Epithelial cell of proximal tubule (primary cell): ENCODE data around the gene ITGB3. TPM values are rescaled to one million over a fixed set of nuclear protein-coding genes. Genes with fewer than 3 reads are reported as not detected.
A peak's percentile ranks its signal among the peaks of the same experiment; 100 is the strongest.

ENCODE experiments used
- DNase-seq: peaks from one replicate; pipeline ENCODE4 v3.0.0-alpha.2; 2011; ENCODE audit warnings: low read depth
- H3K4me3 ChIP-seq: 2 replicates; pipeline ENCODE4 v1.5.1; 2011; ENCODE audit warnings: low read depth, mild to moderate bottlenecking, low read length
- CTCF ChIP-seq: conservative IDR thresholded peaks from 2 replicates; pipeline ENCODE4 v1.5.1; 2012; ENCODE audit warnings: low read depth, mild to moderate bottlenecking, low read length
- total RNA-seq: library from RNA; depleted of rRNA; stranded (reverse); fragments of >200 nt; gene quantifications from 2 replicates; pipeline ENCODE4 v1.2.3, GENCODE V29; 2015

The ITGB3 gene
- total RNA-seq: 65.9 and 181 TPM in 2 replicates

GRCh38 chr17:47253541-47254402 is at the start of gene ITGB3:
ITGB3 (plus strand) TSS chr17:47253827; CDS start chr17:47253862, 35 bp downstream.
- DNase-seq: no peak
- peak; percentile 41 for TF ChIP-seq CTCF
- peak within 1 kb of the TSS; percentile 75 for H3K4me3 ChIP-seq

GRCh38 chr17:47203984-47204721 is 49.5 kb upstream of the ITGB3 start:
- TF ChIP-seq CTCF: no peak
- no peak for DNase-seq
- H3K4me3 ChIP-seq: no peak overlapping the region

GRCh38 chr17:47204722-47205418 is 48.8 kb upstream of the ITGB3 start:
- DNase-seq: no peak
- no peak for TF ChIP-seq CTCF

GRCh38 chr17:47205419-47205963 is 48.1 kb upstream of the ITGB3 start:
- TF ChIP-seq CTCF: no peak
- H3K4me3 ChIP-seq: peak overlapping the region; percentile 44
- peak; percentile 84 for DNase-seq

More at GRCh38 chr17:47204722-47205418, 48.8 kb upstream of the ITGB3 start:
- peak overlapping the region; percentile 44 for H3K4me3 ChIP-seq

- no peak for DNase-seq
- TF ChIP-seq CTCF: no peak
- no peak overlapping the region for H3K4me3 ChIP-seq
Measured at GRCh38 chr17:47207143-47208067, 46.2 kb upstream of the ITGB3 start.
